Raji (cell line): ENCODE measurements around the gene REEP3.

Source experiments
- POLR2A ChIP-seq: IDR thresholded peaks from 2 replicates; pipeline ENCODE4 v1.6.1; 2011; ENCODE audit warnings: low read depth, low read length, control low read depth; ENCODE audit not compliant: insufficient read depth

Gene REEP3

DNA sequence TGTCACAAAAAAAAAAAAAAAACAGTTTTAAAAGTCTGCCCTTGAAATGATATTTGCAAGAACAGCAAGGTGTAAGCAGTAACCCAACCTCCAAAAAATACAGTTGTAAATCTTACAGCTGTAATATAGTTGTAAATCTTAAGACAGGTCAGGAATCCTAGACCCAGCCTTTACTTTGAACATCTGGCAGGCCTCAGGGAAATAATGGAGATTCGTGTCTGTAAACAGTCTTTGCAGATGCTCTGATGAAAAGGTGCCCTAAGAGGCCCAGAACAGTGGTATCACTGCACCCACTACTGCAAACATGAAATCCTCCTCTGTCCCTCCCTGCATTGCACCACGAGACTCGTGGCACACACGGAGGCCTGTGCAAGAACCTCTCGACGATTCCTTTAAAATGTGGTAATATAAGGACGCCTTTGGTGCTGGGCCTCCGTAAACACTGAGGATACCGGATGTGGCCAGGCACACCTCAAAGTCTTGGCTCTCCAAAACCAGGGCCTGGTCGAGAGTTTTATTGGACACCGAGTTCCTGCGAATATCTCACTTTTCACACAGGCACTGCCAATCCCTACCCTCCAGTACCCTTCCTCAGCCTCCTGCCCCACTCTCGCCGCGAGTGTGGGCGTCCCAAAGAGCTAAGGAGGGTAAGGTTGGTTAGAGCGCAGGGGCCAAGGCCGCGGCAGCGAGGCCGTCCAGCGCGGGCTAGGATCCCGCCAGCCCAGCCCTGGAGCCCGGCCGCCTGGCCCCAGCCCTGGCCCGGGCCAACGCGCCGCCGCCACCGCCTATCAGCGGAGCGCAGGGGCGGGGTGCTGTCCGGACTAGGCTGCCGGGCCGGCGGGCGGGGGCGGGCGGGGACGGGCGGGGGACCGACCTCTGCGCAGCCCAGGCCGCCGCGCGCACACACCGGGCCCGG is at the start of gene REEP3:
TSS of gene REEP3 (plus strand) at position 902 of the 916 bp plus-strand sequence. CDS start 145 bp downstream, outside the sequence.
- TF ChIP-seq POLR2A = no peak; the same call in 1 of the 2 replicates

- TF ChIP-seq POLR2A = no peak
Measured at GRCh38 chr10:63474488-63474887, 46.7 kb upstream of the REEP3 start.

- TF ChIP-seq POLR2A = no peak
Measured at GRCh38 chr10:63477927-63478326, 43.3 kb upstream of the REEP3 start.

GRCh38 chr10:63478564-63478963 is 42.6 kb upstream of the REEP3 start:
- TF ChIP-seq POLR2A = no peak

- no peak for TF ChIP-seq POLR2A
Measured at GRCh38 chr10:63480237-63480636, 41.0 kb upstream of the REEP3 start.

GRCh38 chr10:63481815-63482421 is 39.3 kb upstream of the REEP3 start:
- no peak for TF ChIP-seq POLR2A

DNA sequence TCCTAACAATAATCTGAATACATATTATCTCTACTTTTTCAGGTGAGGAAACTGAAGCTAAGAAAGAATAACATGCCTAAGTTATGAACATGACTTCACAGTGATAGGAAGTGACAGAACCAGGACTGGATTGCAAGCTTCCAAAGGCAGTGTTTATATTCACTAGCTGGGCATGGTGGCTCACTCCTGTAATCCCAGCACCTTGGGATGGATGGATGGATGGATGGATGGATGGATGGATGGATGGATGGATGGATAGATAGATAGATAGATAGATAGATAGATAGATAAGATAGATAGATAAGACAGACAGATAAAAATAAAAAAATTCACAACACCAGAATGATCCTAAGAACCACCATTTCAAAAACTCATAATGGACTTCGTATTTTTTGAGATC is 37.2 kb upstream of the REEP3 start:
- no peak for TF ChIP-seq POLR2A

DNA sequence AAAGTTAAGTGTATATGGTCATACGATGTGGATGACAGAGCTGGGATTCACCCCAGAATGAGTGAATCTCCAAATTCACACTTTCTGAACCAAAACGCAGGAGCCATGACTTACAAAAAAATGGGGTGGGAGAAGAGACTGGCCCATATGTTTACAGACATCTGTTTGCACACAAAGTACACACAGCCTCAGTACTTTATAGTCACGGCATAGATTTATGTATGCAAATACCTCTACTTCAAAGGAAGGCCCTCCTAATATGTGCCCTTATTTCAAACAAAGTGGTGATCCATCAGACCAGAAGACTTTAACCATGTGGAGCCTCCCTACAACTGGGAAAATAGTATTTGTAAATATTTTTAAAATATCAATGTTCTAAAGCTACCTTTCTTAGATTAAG is 33.2 kb upstream of the REEP3 start:
- TF ChIP-seq POLR2A = no peak

GRCh38 chr10:63489838-63490237 is 31.4 kb upstream of the REEP3 start:
- TF ChIP-seq POLR2A = no peak

DNA sequence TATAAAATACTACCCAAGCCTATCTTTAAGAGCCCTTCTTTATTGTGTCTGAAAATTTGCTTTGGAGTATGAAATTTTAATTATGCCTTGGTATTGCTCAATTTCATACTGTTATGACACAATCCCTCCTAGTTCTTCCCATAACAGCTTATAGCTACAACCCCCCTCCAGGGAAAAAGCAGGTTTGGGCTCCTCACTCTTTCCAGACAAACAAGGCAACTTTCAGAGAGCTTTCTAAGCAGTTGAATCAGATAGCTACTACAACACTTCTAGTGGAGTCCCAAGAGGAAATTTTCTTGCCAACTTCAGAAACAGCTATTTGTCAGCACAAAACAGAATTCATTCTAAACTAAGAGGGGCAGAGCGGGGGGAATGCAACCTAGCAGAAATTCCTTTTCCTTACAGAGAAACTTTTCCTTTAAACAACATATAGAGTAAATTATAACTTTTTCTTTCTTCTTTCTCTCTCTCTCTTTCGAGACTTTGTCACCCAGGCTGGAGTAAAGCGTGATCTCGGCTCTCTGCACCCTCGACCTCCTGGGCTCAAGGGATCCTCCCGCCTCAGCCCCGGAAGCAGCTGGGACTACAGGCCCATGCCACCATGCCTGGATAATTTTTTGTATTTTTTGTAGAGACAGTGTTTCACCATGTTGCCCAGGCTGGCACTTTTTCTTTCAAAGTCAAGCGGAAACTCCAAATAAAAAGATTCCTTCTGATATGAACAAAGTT is 29.4 kb upstream of the REEP3 start:
- no peak for TF ChIP-seq POLR2A

- no peak for TF ChIP-seq POLR2A
Measured at GRCh38 chr10:63493004-63493403, 28.2 kb upstream of the REEP3 start.

DNA sequence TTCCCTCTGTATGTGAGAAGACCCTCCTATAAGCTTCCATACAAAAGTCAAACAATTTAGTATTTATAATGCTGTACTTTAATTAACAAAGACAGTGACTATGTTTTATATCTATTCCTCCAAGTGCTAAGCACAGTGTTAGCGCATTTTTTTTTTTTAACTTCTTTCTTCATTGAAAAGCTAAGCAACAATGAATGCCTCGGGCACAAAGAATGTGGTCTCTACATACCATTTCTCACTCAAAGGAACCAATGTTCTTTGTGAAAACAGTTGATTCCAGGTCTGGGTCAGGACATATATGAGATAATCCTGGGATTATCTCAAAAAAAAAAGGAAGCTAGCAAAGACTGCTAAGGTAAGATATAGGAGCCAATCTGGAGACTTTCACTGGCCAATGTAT is 26.2 kb upstream of the REEP3 start:
- no peak for TF ChIP-seq POLR2A

DNA sequence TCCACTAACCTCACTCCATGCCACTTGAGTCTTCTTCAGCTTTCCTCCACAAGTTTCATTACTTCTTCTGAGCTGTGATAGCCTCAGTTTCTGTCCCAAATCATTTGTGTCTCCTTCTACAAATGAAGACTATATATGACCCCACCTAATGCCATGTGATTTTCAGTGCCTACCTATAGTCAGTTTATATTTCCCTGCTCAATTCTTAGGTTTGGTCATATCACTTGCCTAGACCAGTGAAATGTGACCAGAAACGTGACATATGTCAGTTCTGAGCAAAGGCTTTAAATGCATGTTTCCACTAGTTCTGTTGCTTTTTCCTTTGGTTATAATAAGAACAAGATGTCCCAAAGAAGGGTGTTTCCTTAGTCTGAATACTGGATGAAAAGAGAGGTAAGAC is 24.6 kb upstream of the REEP3 start:
- no peak for TF ChIP-seq POLR2A

DNA sequence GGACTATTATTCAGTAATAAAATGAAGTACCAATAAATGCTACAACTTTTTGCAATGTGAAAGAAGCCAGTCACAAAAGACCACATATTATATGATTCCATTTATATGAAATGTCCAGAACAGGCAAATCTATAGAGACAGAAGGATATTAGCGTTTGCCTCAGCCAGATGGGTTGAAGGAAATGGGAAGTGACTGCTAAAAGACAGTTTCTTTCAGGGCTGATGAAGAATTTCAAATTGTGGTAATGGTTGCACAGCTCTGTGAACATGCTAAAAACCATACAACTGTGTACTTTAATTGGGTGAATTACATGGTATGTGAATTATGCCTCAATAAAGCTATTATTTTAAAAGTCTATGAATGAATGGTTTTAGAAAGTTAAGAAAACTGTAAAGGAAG is 23.9 kb upstream of the REEP3 start:
- no peak for TF ChIP-seq POLR2A

- no peak for TF ChIP-seq POLR2A
Measured at GRCh38 chr10:63498665-63499064, 22.5 kb upstream of the REEP3 start.

- no peak for TF ChIP-seq POLR2A
Measured at GRCh38 chr10:63501954-63502353, 19.2 kb upstream of the REEP3 start.
